8988T (cell line): ENCODE measurements around the gene CDRT15.
"Not testable (repeated sequence)": the region's sequence is repeated elsewhere in the genome, so short reads cannot be mapped to it uniquely, and the experiment has no call there.

Experiments used
- DNase-seq: peaks from one replicate; pipeline ENCODE4 v3.0.0; 2011

The CDRT15 gene

GRCh38 chr17:14205992-14206461, 30.6 kb downstream of the CDRT15 start:
- DNase-seq = no peak

GRCh38 chr17:14205380-14205779, 31.3 kb downstream of the CDRT15 start:
- no peak for DNase-seq

GRCh38 chr17:14204546-14204945, 32.1 kb downstream of the CDRT15 start:
- DNase-seq = no peak

- no peak for DNase-seq
Measured at GRCh38 chr17:14204084-14204483, 32.6 kb downstream of the CDRT15 start.

GRCh38 chr17:14203388-14203787, 33.3 kb downstream of the CDRT15 start:
- no peak for DNase-seq

- DNase-seq = no peak
Measured at GRCh38 chr17:14202388-14203166, 34.1 kb downstream of the CDRT15 start.

- DNase-seq = no peak
Measured at GRCh38 chr17:14201988-14202380, 34.7 kb downstream of the CDRT15 start.

GRCh38 chr17:14201021-14201987, 35.4 kb downstream of the CDRT15 start:
- no peak for DNase-seq

- no peak for DNase-seq
Measured at GRCh38 chr17:14200354-14200753, 36.3 kb downstream of the CDRT15 start.

GRCh38 chr17:14199601-14200000, 37.1 kb downstream of the CDRT15 start:
- DNase-seq = no peak

- no peak for DNase-seq
Measured at GRCh38 chr17:14198575-14198974, 38.1 kb downstream of the CDRT15 start.

- no peak for DNase-seq
Measured at GRCh38 chr17:14198013-14198412, 38.6 kb downstream of the CDRT15 start.

- no peak for DNase-seq
Measured at GRCh38 chr17:14197586-14197985, 39.1 kb downstream of the CDRT15 start.

- DNase-seq = no peak
Measured at GRCh38 chr17:14197057-14197456, 39.6 kb downstream of the CDRT15 start.

- DNase-seq = no peak
Measured at GRCh38 chr17:14196377-14196997, 40.2 kb downstream of the CDRT15 start.

GRCh38 chr17:14192636-14193344, 43.9 kb downstream of the CDRT15 start:
- not testable (repeated sequence) for DNase-seq

GRCh38 chr17:14192039-14192438, 44.6 kb downstream of the CDRT15 start:
- DNase-seq = not testable (repeated sequence)

- DNase-seq = not testable (repeated sequence)
Measured at GRCh38 chr17:14191469-14191868, 45.2 kb downstream of the CDRT15 start.

GRCh38 chr17:14190774-14191173, 45.9 kb downstream of the CDRT15 start:
- not testable (repeated sequence) for DNase-seq

GRCh38 chr17:14186443-14186842, 50.2 kb downstream of the CDRT15 start:
- not testable (repeated sequence) for DNase-seq
